Measurements from ENCODE around the gene YBX2. TPM values are rescaled to one million over a fixed set of nuclear protein-coding genes. Genes with fewer than 3 reads are reported as not detected.

Gene YBX2
- total and polyA plus RNA-seq, 2 donors (not counting 1 experiment from before 2014, with no cell fraction given) = 0.15 to 0.22 TPM

DNA sequence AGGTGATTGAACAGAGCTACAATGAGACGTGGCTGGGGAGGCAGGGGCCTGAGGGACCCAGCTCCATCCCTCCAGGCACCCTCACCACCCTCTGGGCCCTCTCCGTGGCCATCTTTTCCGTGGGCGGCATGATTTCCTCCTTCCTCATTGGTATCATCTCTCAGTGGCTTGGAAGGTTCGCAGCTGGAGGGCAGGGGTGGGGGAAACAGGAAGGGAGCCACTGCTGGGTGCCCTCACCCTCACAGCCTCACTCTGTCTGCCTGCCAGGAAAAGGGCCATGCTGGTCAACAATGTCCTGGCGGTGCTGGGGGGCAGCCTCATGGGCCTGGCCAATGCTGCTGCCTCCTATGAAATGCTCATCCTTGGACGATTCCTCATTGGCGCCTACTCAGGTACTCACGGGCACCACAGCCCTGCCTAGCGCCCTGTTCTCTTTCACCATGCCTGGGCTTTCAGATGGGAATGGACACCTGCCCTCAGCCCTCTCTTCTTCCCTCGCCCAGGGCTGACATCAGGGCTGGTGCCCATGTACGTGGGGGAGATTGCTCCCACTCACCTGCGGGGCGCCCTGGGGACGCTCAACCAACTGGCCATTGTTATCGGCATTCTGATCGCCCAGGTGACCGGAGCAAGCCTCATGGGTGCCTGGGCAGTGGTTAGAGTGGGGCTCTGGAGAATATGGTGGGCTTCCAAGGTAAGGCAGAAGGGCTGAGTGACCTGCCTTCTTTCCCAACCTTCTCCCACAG lies 10.8 kb downstream of the YBX2 start:
- H3K27me3 ChIP-seq (replicated peaks in 1 of 4; ENCODE audit: control extremely low read depth in 1 of 4, control insufficient read depth in 3 of 4, insufficient read depth in 4 of 4, low read length in 3 of 4) = peaks cover 0 to 54% (median 13%) of the 10 kb centered on the region in 4 experiments
- no peaks in the 10 kb centered on the region for H3K36me3 ChIP-seq (replicated peaks in 1 of 2; ENCODE audit: control extremely low read depth in 1 of 2, control insufficient read depth in 1 of 2, extremely low read depth in 1 of 2, insufficient read depth in 2 of 2, low read length in 1 of 2)
- H3K4me1 Mint-ChIP-seq = peaks cover 20% of the 10 kb centered on the region
- TF ChIP-seq, protein P1, sequence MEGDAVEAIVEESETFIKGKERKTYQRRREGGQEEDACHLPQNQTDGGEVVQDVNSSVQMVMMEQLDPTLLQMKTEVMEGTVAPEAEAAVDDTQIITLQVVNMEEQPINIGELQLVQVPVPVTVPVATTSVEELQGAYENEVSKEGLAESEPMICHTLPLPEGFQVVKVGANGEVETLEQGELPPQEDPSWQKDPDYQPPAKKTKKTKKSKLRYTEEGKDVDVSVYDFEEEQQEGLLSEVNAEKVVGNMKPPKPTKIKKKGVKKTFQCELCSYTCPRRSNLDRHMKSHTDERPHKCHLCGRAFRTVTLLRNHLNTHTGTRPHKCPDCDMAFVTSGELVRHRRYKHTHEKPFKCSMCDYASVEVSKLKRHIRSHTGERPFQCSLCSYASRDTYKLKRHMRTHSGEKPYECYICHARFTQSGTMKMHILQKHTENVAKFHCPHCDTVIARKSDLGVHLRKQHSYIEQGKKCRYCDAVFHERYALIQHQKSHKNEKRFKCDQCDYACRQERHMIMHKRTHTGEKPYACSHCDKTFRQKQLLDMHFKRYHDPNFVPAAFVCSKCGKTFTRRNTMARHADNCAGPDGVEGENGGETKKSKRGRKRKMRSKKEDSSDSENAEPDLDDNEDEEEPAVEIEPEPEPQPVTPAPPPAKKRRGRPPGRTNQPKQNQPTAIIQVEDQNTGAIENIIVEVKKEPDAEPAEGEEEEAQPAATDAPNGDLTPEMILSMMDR (IDR thresholded peaks at IDR 0.05) = no peak
- TF ChIP-seq EZH2 (IDR thresholded peaks at IDR 0.05; ENCODE audit: borderline replicate concordance, insufficient read depth, low read depth, low read length, poor library complexity, severe bottlenecking) = no peak
- ATAC-seq (ENCODE audit: low read depth) = no peak
- H3K9ac ChIP-seq (ENCODE audit: low read length) = no peak overlapping the region
- ChIA-PET POLR2A (interaction anchor here (0.6 to 1.8 kb wide), 2 partner anchors 13 to 196 kb away, joined by 3 to 4 read pairs; partner anchors contain the start of gene ZBTB4), CTCF (interaction anchor here (0.6 to 10.9 kb wide), 6 partner anchors 10 to 237 kb away, joined by 3 to 115 read pairs (median 4); no protein-coding TSS in a partner anchor)
- H3K4me1 ChIP-seq (ENCODE audit: control insufficient read depth in 2 of 2, insufficient read depth in 2 of 2, low read length in 2 of 2) = peaks cover 20 to 31% of the 10 kb centered on the region in 2 donors
- no peaks in the 10 kb centered on the region for H3K79me2 ChIP-seq (ENCODE audit: control insufficient read depth, insufficient read depth, low read length)
- no peak overlapping the region for H3K4me2 ChIP-seq (replicated peaks; ENCODE audit: low read depth, low read length, poor library complexity, severe bottlenecking)
- H3K27me3 Mint-ChIP-seq = peaks cover 37% of the 10 kb centered on the region
- no peak overlapping the region for H3K4me3 ChIP-seq (ENCODE audit: control extremely low read depth in 1 of 5, extremely low read depth in 1 of 5, insufficient read depth in 1 of 5, low read depth in 2 of 5, low read length in 4 of 5)
- DNase-seq = no peak
- intact Hi-C loops (cut with micrococcal nuclease) = no loop called here
- no peak overlapping the region for H3K27ac ChIP-seq (ENCODE audit: low read length in 2 of 2)
- H3K9me3 Mint-ChIP-seq (ENCODE audit: insufficient read depth) = no peaks in the 10 kb centered on the region
- H3K4me3 Mint-ChIP-seq = peak overlapping the region; percentile 19
- 86% methylated on average over 10 of the region's 18 CpGs for WGBS (ENCODE audit: insufficient coverage)
- peak overlapping the region; percentile 15 for H3K27ac Mint-ChIP-seq
- H3K9me3 ChIP-seq (ENCODE audit: control extremely low read depth in 1 of 3, control insufficient read depth in 2 of 3, insufficient read depth in 1 of 3, low read length in 2 of 3) = peaks cover 0 to 18% (median 0%) of the 10 kb centered on the region in 3 donors
- no peaks in the 10 kb centered on the region for H4K20me1 ChIP-seq (ENCODE audit: control insufficient read depth, insufficient read depth, low read length, poor library complexity, severe bottlenecking)
- H2AFZ ChIP-seq (ENCODE audit: insufficient read depth, low read depth, low read length, poor library complexity, severe bottlenecking) = no peak overlapping the region

All from B cell (primary cell).